Measurements from ENCODE around the gene OR2AE1. TPM values are rescaled to one million over a fixed set of nuclear protein-coding genes. Genes with fewer than 3 reads are reported as not detected.

The OR2AE1 gene
- total and polyA plus RNA-seq, 8 donors = 1.1 TPM; not detected in 7

- no peak for TF ChIP-seq POLR2A (IDR thresholded peaks at IDR 0.05)
- TF ChIP-seq POLR2AphosphoS5 (IDR thresholded peaks at IDR 0.05) = no peak
- Histone ChIP-seq H3K4me3 (no peak overlapping the region), H3K27me3 (no peaks in the 10 kb centered on the region), H3K9me3 (no peaks in the 10 kb centered on the region), H3K36me3 (no peaks in the 10 kb centered on the region), H3K27ac (no peak overlapping the region), H3K4me1 (peaks cover 0 to 14% (median 6%) of the 10 kb centered on the region in 4 donors)
- 82 to 91% (median 89%) methylated on average over 2 of the region's 2 CpGs for WGBS, 5 donors
- DNase-seq = no peak
- intact Hi-C loops (cut with DNase I; ENCODE audit: low total_unique reads) = no loop called here
These were observed 33.9 kb downstream of the OR2AE1 start for GRCh38 chr7:99842926-99843325.

GRCh38 chr7:99840136-99840869 is 36.5 kb downstream of the OR2AE1 start:
- intact Hi-C loops (cut with DNase I; ENCODE audit: low total_unique reads) = no loop called here
- peak overlapping the region in 3 of 5 donors; percentile 5 to 55 (median 39) for H3K27ac ChIP-seq

GRCh38 chr7:99839287-99840021 is 37.4 kb downstream of the OR2AE1 start:
- H3K4me1 ChIP-seq = peaks cover 0 to 17% (median 9%) of the 10 kb centered on the region in 4 donors
- TF ChIP-seq CTCF (IDR thresholded peaks at IDR 0.05) = no peak
- peak in 2 of 3 donors; percentile 39 to 78 for TF ChIP-seq POLR2AphosphoS5 (IDR thresholded peaks at IDR 0.05)
- TF ChIP-seq POLR2A (IDR thresholded peaks at IDR 0.05) = no peak
- no peak for TF ChIP-seq EP300 (IDR thresholded peaks at IDR 0.05)
- intact Hi-C loops (cut with DNase I; ENCODE audit: low total_unique reads) = no loop called here
- peak; percentile 63 to 65 for DNase-seq
- no peaks in the 10 kb centered on the region for H3K9me3 ChIP-seq
- no peaks in the 10 kb centered on the region for H3K36me3 ChIP-seq
- no peak overlapping the region for H3K4me3 ChIP-seq
- peak overlapping the region; percentile 9 to 55 (median 25) for H3K27ac ChIP-seq
- no peaks in the 10 kb centered on the region for H3K27me3 ChIP-seq
- WGBS, 5 donors = 20 to 34% (median 22%) methylated on average over 7 of the region's 7 CpGs

More at GRCh38 chr7:99840136-99840869, 36.5 kb downstream of the OR2AE1 start:
- Histone ChIP-seq H3K36me3 (no peaks in the 10 kb centered on the region), H3K4me1 (peaks cover 0 to 17% (median 9%) of the 10 kb centered on the region in 4 donors), H3K27me3 (no peaks in the 10 kb centered on the region), H3K9me3 (no peaks in the 10 kb centered on the region), H3K4me3 (no peak overlapping the region)
- DNase-seq = no peak
- WGBS, 5 donors = 61 to 77% (median 72%) methylated on average over 3 of the region's 3 CpGs
- TF ChIP-seq POLR2A (IDR thresholded peaks at IDR 0.05) (no peak), EP300 (IDR thresholded peaks at IDR 0.05) (no peak), CTCF (IDR thresholded peaks at IDR 0.05) (no peak), POLR2AphosphoS5 (IDR thresholded peaks at IDR 0.05) (no peak)

- intact Hi-C loops (cut with DNase I; ENCODE audit: low total_unique reads) = no loop called here
- DNase-seq = peak in 1 of 2 donors; percentile 72
- Histone ChIP-seq H3K36me3 (no peaks in the 10 kb centered on the region), H3K9me3 (no peaks in the 10 kb centered on the region), H3K4me3 (no peak overlapping the region), H3K4me1 (peaks cover 6 to 17% (median 15%) of the 10 kb centered on the region in 4 donors), H3K27me3 (no peaks in the 10 kb centered on the region), H3K27ac (peak overlapping the region in 4 of 5 donors; percentile 32 to 83 (median 46))
- 50 to 65% (median 55%) methylated on average over 5 of the region's 5 CpGs for WGBS, 5 donors
- TF ChIP-seq CTCF (IDR thresholded peaks at IDR 0.05) (peak in 4 of 7 experiments; percentile 21 to 53 (median 28)), POLR2A (IDR thresholded peaks at IDR 0.05) (no peak), EP300 (IDR thresholded peaks at IDR 0.05) (no peak)
These were observed 39.0 kb downstream of the OR2AE1 start for GRCh38 chr7:99837649-99838361.
